Mesothelial cell of epicardium (in vitro differentiated cells): Measurements from ENCODE around the gene HDAC1. TPM values are rescaled to one million over a fixed set of nuclear protein-coding genes. Genes with fewer than 3 reads are reported as not detected.

ENCODE experiments used
- DNase-seq, 2 experiments: peaks; one replicate each; pipeline ENCODE4 v3.0.0; 2021; ENCODE audit warnings: low spot score in 2 of 2; ENCODE audit not compliant: unreplicated experiment in 2 of 2
- H3K27ac Mint-ChIP-seq: 2 replicates; pipeline ENCODE4 v1.8.0; 2021; ENCODE audit warnings: mixed read lengths
- H3K27me3 Mint-ChIP-seq: 2 replicates; pipeline ENCODE4 v1.8.0; 2021; ENCODE audit warnings: low read depth, mixed read lengths
- H3K36me3 Mint-ChIP-seq: 2 replicates; pipeline ENCODE4 v1.8.0; 2021; ENCODE audit warnings: mixed read lengths
- H3K4me1 Mint-ChIP-seq: 2 replicates; pipeline ENCODE4 v1.8.0; 2021; ENCODE audit warnings: mixed read lengths
- H3K4me3 Mint-ChIP-seq: 2 replicates; pipeline ENCODE4 v1.8.0; 2021; ENCODE audit warnings: mild to moderate bottlenecking, moderate library complexity, mixed read lengths
- H3K9me3 Mint-ChIP-seq: 2 replicates; pipeline ENCODE4 v1.8.0; 2021; ENCODE audit warnings: mixed read lengths
- total RNA-seq: library from RNA; stranded (reverse); gene quantifications from 3 replicates; pipeline ENCODE4 v1.2.1, GENCODE V29; 2021
- TF ChIP-seq, protein P1 (sequence below): fragments of 200-600 bp; sonication (generic); IDR thresholded peaks from one replicate; pipeline ENCODE4 v1.5.0; 2021; ENCODE audit warnings: antibody characterized with exemption; ENCODE audit not compliant: unreplicated experiment

Gene HDAC1
- total RNA-seq, 1 donor from 2014 or later, result 131 TPM

DNA sequence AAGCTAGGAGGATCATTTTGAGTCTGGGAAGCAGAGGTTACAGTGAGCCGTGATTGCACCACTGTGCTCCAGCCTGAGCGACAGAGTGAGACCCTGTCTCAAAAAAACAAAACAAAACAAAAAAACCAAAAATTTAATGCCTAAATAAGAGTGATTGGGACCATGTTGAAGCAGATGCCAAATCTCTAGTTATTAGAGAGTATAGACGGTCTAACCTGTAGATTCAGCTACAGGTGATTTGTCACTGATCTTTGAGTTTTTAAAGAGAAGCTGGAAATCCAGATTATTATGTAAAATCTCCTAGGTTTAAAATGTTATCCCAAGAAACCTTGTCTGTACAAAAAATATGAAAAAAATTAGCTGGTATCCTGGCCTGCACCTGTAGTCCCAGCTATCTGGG, 11.5 kb downstream of the HDAC1 start:
- Mint-ChIP-seq H3K27me3 (no peaks in the 10 kb centered on the region), H3K27ac (no peak overlapping the region)
- no peak for DNase-seq

DNA sequence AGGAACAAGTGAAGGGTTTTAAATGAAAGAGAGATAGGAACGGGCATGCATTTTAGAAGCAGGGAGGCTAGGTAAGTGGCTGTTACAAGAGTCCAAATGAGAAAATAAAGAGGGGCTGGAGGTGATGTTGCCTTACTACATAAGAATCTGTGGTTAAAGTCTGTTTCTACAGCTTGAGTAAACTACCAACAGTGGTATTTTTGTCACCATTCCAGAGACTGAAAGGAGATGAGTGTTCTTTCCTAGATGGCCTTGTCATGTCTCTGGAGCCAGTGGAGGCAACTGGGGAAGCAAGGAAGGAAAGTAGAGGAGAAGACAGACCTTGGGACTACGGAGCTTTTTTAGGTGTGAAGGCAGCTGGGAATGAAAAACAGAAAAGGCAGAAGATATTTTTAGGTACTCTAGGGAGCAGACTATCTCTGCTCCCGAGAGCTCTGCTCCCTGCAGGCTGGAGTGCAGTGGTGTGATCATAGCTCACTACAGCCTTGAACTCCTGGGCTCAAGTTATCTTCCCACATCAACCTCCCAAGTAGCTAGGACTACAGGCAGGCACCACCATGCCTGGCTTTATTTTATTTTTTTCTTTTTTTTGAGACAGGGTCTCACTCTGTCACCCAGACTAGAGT, 12.2 kb downstream of the HDAC1 start:
- DNase-seq, result no peak
- Mint-ChIP-seq H3K27ac (no peak overlapping the region), H3K4me1 (no peaks in the 10 kb centered on the region), H3K36me3 (peaks cover 38% of the 10 kb centered on the region), H3K9me3 (peaks cover 12% of the 10 kb centered on the region), H3K4me3 (no peak overlapping the region), H3K27me3 (no peaks in the 10 kb centered on the region)
- TF ChIP-seq, protein P1, sequence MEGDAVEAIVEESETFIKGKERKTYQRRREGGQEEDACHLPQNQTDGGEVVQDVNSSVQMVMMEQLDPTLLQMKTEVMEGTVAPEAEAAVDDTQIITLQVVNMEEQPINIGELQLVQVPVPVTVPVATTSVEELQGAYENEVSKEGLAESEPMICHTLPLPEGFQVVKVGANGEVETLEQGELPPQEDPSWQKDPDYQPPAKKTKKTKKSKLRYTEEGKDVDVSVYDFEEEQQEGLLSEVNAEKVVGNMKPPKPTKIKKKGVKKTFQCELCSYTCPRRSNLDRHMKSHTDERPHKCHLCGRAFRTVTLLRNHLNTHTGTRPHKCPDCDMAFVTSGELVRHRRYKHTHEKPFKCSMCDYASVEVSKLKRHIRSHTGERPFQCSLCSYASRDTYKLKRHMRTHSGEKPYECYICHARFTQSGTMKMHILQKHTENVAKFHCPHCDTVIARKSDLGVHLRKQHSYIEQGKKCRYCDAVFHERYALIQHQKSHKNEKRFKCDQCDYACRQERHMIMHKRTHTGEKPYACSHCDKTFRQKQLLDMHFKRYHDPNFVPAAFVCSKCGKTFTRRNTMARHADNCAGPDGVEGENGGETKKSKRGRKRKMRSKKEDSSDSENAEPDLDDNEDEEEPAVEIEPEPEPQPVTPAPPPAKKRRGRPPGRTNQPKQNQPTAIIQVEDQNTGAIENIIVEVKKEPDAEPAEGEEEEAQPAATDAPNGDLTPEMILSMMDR, result no peak

More for the DNA sequence above, 11.5 kb downstream of the HDAC1 start:
- TF ChIP-seq, protein P1, result no peak
- H3K4me1 Mint-ChIP-seq, result no peaks in the 10 kb centered on the region
- peaks cover 12% of the 10 kb centered on the region for H3K9me3 Mint-ChIP-seq
- H3K4me3 Mint-ChIP-seq, result no peak overlapping the region
- H3K36me3 Mint-ChIP-seq, result peaks cover 38% of the 10 kb centered on the region

DNA sequence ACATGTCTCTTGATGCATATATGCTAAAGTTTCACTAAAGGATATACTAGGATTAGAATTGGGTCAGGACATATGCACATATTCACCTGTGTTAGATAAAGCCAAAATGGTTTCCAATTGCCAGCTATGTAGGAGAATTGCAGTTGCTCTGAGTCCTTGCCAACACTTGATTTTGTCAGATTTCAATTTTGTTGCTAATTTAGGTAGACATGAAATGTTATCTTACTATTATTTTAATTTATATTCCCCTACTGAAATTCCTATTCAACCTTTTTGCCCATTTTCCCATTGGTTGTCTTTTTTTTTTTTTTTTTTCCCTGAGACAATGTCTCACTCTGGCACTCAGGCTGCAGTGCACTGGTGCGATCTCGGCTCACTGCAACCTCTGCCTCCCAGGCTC, 13.4 kb downstream of the HDAC1 start:
- H3K36me3 Mint-ChIP-seq, result peaks cover 38% of the 10 kb centered on the region
- H3K27me3 Mint-ChIP-seq, result no peaks in the 10 kb centered on the region
- H3K9me3 Mint-ChIP-seq, result peaks cover 12% of the 10 kb centered on the region
- no peak for DNase-seq
- no peak overlapping the region for H3K4me3 Mint-ChIP-seq
- TF ChIP-seq, protein P1, result no peak
- no peaks in the 10 kb centered on the region for H3K4me1 Mint-ChIP-seq
- no peak overlapping the region for H3K27ac Mint-ChIP-seq

DNA sequence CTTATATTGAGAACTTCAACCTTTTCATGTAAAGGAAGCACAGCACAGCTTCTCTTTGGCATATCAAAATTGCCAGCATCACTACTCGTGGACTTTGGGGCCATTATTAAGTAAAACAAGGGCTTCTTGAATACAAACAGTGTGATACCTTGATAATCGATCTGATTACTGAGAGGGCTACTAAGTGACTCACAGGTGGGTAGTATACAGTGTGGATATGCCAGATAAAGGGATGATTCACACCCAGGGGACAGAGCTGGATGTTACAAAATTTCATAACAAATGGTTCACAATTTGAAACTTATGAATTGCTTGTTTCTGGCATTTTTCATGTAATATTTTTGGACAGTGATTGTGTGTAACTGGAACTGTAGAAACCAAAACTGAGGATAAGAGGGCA, 15.4 kb downstream of the HDAC1 start:
- Mint-ChIP-seq H3K4me1 (no peaks in the 10 kb centered on the region), H3K27ac (no peak overlapping the region)
- TF ChIP-seq, protein P1, result no peak

DNA sequence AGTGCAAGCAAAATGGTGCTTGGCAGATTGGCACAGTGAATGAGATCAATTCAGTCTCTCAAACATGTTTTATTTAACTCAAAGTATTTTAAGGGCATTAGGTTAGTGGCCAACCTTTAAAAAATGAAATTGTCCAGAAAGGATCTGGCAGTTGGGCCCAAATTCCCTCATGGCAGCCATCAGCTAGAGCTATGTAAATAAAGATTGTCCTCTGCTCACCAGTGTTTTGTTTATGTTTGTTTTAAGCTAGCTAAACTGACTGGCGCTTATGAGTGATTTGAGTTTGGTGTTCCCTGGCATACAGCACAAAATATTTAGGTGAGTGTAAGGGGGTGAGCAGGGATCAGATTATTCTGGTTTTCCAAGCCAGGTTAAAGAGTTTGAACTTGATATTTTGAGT, 18.1 kb downstream of the HDAC1 start:
- Mint-ChIP-seq H3K4me1 (no peaks in the 10 kb centered on the region), H3K27me3 (no peaks in the 10 kb centered on the region), H3K36me3 (peaks cover 21% of the 10 kb centered on the region), H3K9me3 (peaks cover 6% of the 10 kb centered on the region), H3K4me3 (no peak overlapping the region), H3K27ac (no peak overlapping the region)
- DNase-seq, result no peak
- TF ChIP-seq, protein P1, result no peak

More for the DNA sequence above, 15.4 kb downstream of the HDAC1 start:
- H3K4me3 Mint-ChIP-seq, result no peak overlapping the region
- H3K36me3 Mint-ChIP-seq, result peaks cover 35% of the 10 kb centered on the region
- peaks cover 12% of the 10 kb centered on the region for H3K9me3 Mint-ChIP-seq
- DNase-seq, result no peak
- H3K27me3 Mint-ChIP-seq, result no peaks in the 10 kb centered on the region
